Vagina (tissue), 2 donors: Measurements from ENCODE around the gene FGF19.

ENCODE experiments used
- POLR2A ChIP-seq, 2 donors: fragments of 450-650 bp; IDR thresholded peaks; one replicate each; pipeline ENCODE4 v1.6.1; 2017; ENCODE audit warnings: antibody characterized with exemption in 2 of 2, mild to moderate bottlenecking in 2 of 2, moderate library complexity in 2 of 2
- POLR2AphosphoS5 ChIP-seq, 2 donors: sonication (generic); formaldehyde crosslinking; IDR thresholded peaks; one replicate each; pipeline ENCODE4 v1.9.0; 2017; ENCODE audit warnings: antibody characterized with exemption in 2 of 2, mild to moderate bottlenecking in 2 of 2, low read depth in 1 of 2; ENCODE audit not compliant: insufficient read depth in 1 of 2
- TF ChIP-seq, protein P1 (sequence below), 3 experiments: fragments of 450-650 bp in 2 of 3; fragments of 200-600 bp in 1 of 3; sonication (generic) in 1 of 3; IDR thresholded peaks; one replicate each; pipeline ENCODE4 v1.5.1; 2017 to 2019; ENCODE audit warnings: antibody characterized with exemption in 3 of 3, mild to moderate bottlenecking in 2 of 3, moderate library complexity in 2 of 3

DNA sequence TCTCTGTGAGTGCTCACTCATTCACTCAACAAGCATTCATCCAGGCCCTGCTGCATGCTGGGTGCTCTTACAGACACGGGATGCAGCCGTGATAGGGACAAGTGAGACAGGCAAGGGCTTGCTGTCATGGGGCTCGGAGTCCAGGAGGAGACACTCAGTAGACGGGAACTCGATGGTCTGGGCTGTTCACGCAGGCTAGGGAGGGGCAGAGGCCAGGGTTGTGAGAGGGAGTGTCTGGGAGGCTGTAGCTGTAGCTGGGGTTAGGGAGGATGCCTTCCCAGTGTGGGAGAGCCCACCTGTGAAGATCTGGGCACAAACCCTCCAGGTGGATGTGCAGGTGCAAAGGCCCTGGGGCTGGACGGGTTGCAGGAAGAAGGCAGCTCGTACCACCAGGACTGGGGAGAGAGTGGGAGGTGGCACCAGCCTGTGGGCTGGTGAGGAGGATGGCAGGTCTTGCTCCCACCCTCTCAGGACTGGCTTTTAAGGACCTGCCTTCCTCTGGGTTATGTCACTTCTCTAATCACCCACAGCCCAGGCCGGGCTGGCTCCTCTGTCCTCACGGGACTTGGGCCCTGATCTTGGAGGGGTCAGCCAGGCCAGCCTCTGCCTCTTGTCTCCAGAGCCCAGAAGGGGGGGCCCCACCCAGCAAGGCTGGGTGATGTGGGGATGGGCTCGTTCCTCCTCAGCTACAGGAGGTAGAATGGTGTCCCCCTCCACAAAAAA lies 47.2 kb upstream of the FGF19 start:
- TF ChIP-seq POLR2AphosphoS5 (IDR thresholded peaks at IDR 0.05; ENCODE audit: insufficient read depth in 1 of 2, low read depth in 1 of 2) (no peak), POLR2A (IDR thresholded peaks at IDR 0.05) (no peak)
- TF ChIP-seq, protein P1, sequence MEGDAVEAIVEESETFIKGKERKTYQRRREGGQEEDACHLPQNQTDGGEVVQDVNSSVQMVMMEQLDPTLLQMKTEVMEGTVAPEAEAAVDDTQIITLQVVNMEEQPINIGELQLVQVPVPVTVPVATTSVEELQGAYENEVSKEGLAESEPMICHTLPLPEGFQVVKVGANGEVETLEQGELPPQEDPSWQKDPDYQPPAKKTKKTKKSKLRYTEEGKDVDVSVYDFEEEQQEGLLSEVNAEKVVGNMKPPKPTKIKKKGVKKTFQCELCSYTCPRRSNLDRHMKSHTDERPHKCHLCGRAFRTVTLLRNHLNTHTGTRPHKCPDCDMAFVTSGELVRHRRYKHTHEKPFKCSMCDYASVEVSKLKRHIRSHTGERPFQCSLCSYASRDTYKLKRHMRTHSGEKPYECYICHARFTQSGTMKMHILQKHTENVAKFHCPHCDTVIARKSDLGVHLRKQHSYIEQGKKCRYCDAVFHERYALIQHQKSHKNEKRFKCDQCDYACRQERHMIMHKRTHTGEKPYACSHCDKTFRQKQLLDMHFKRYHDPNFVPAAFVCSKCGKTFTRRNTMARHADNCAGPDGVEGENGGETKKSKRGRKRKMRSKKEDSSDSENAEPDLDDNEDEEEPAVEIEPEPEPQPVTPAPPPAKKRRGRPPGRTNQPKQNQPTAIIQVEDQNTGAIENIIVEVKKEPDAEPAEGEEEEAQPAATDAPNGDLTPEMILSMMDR (IDR thresholded peaks at IDR 0.05) = no peak
